HG02870 (cell line): ENCODE data around the gene STK32C.

Experiments used
- ATAC-seq: cut with Tn5 transposase; IDR thresholded peaks from one replicate; pipeline ENCODE4 v1.9.1; 2021; ENCODE audit warnings: mild to moderate bottlenecking, moderate library complexity; ENCODE audit not compliant: unreplicated experiment

The STK32C gene

GRCh38 chr10:132202070-132202970, 105.4 kb downstream of the STK32C start:
- ATAC-seq = no peak

GRCh38 chr10:132201111-132201969, 106.4 kb downstream of the STK32C start:
- ATAC-seq = no peak

GRCh38 chr10:132200344-132201110, 107.2 kb downstream of the STK32C start:
- no peak for ATAC-seq

- ATAC-seq = no peak
These were observed 107.9 kb downstream of the STK32C start for GRCh38 chr10:132199854-132200311.

- no peak for ATAC-seq
These were observed 108.4 kb downstream of the STK32C start for GRCh38 chr10:132199268-132199853.

- ATAC-seq = no peak
These were observed 109.2 kb downstream of the STK32C start for GRCh38 chr10:132198381-132199181.

- no peak for ATAC-seq
These were observed 109.7 kb downstream of the STK32C start for GRCh38 chr10:132198068-132198370.

- ATAC-seq = no peak
These were observed 110.3 kb downstream of the STK32C start for GRCh38 chr10:132197271-132198067.

- no peak for ATAC-seq
These were observed 111.3 kb downstream of the STK32C start for GRCh38 chr10:132196178-132197113.

GRCh38 chr10:132195366-132196075, 112.2 kb downstream of the STK32C start:
- no peak for ATAC-seq

GRCh38 chr10:132194726-132195125, 113.0 kb downstream of the STK32C start:
- no peak for ATAC-seq

- ATAC-seq = no peak
These were observed 113.7 kb downstream of the STK32C start for GRCh38 chr10:132193907-132194552.

GRCh38 chr10:132192991-132193665, 114.6 kb downstream of the STK32C start:
- no peak for ATAC-seq

- ATAC-seq = no peak
These were observed 115.4 kb downstream of the STK32C start for GRCh38 chr10:132192076-132192975.

- no peak for ATAC-seq
These were observed 117.8 kb downstream of the STK32C start for GRCh38 chr10:132189810-132190422.
